ENCODE results near the gene DNAH11. TPM values are rescaled to one million over a fixed set of nuclear protein-coding genes. Genes with fewer than 3 reads are reported as not detected.

Gene DNAH11
- total RNA-seq, 3 donors from 2014 or later: under 0.01 to 0.03 TPM; not detected in 1

GRCh38 chr7:21617513-21617912 is 74.7 kb downstream of the DNAH11 start:
- ATAC-seq: no peak

GRCh38 chr7:21617916-21618390 is 75.1 kb downstream of the DNAH11 start:
- no peak overlapping the region for H3K4me3 Mint-ChIP-seq
- no peak for ATAC-seq
- H3K9me3 Mint-ChIP-seq: no peaks in the 10 kb centered on the region
- no peaks in the 10 kb centered on the region for H3K4me1 Mint-ChIP-seq (ENCODE audit: low read depth)
- DNase-seq: no peak
- no peaks in the 10 kb centered on the region for H3K36me3 Mint-ChIP-seq (ENCODE audit: insufficient read depth)
- peaks cover 7% of the 10 kb centered on the region for H3K27me3 Mint-ChIP-seq (ENCODE audit: low read depth)

More at GRCh38 chr7:21617513-21617912, 74.7 kb downstream of the DNAH11 start:
- no peak for DNase-seq
- H3K9me3 Mint-ChIP-seq: no peaks in the 10 kb centered on the region
- H3K36me3 Mint-ChIP-seq (ENCODE audit: insufficient read depth): no peaks in the 10 kb centered on the region
- no peaks in the 10 kb centered on the region for H3K4me1 Mint-ChIP-seq (ENCODE audit: low read depth)
- peaks cover 7% of the 10 kb centered on the region for H3K27me3 Mint-ChIP-seq (ENCODE audit: low read depth)
- H3K4me3 Mint-ChIP-seq: no peak overlapping the region

GRCh38 chr7:21618706-21619105 is 75.9 kb downstream of the DNAH11 start:
- Mint-ChIP-seq H3K36me3 (ENCODE audit: insufficient read depth) (no peaks in the 10 kb centered on the region), H3K4me3 (no peak overlapping the region), H3K4me1 (ENCODE audit: low read depth) (no peaks in the 10 kb centered on the region), H3K9me3 (no peaks in the 10 kb centered on the region), H3K27me3 (ENCODE audit: low read depth) (peaks cover 7% of the 10 kb centered on the region)
- DNase-seq (no peak), ATAC-seq (no peak)

GRCh38 chr7:21620054-21620453 is 77.2 kb downstream of the DNAH11 start:
- no peaks in the 10 kb centered on the region for H3K9me3 Mint-ChIP-seq
- DNase-seq (no peak), ATAC-seq (no peak)
- no peaks in the 10 kb centered on the region for H3K36me3 Mint-ChIP-seq (ENCODE audit: insufficient read depth)
- H3K4me1 Mint-ChIP-seq (ENCODE audit: low read depth): no peaks in the 10 kb centered on the region
- peaks cover 7% of the 10 kb centered on the region for H3K27me3 Mint-ChIP-seq (ENCODE audit: low read depth)
- no peak overlapping the region for H3K4me3 Mint-ChIP-seq

GRCh38 chr7:21624320-21624719 is 81.5 kb downstream of the DNAH11 start:
- no peak for DNase-seq
- H3K4me3 Mint-ChIP-seq: no peak overlapping the region
- peaks cover 3% of the 10 kb centered on the region for H3K27me3 Mint-ChIP-seq (ENCODE audit: low read depth)
- ATAC-seq: no peak
- H3K4me1 Mint-ChIP-seq (ENCODE audit: low read depth): no peaks in the 10 kb centered on the region
- no peaks in the 10 kb centered on the region for H3K36me3 Mint-ChIP-seq (ENCODE audit: insufficient read depth)
- no peaks in the 10 kb centered on the region for H3K9me3 Mint-ChIP-seq

GRCh38 chr7:21636694-21637093 is 93.9 kb downstream of the DNAH11 start:
- Mint-ChIP-seq H3K4me1 (ENCODE audit: low read depth) (no peaks in the 10 kb centered on the region), H3K36me3 (ENCODE audit: insufficient read depth) (no peaks in the 10 kb centered on the region), H3K9me3 (no peaks in the 10 kb centered on the region), H3K4me3 (no peak overlapping the region), H3K27me3 (ENCODE audit: low read depth) (peaks cover 13% of the 10 kb centered on the region)
- DNase-seq: no peak
- ATAC-seq: no peak

- no peaks in the 10 kb centered on the region for H3K4me1 Mint-ChIP-seq (ENCODE audit: low read depth)
- no peaks in the 10 kb centered on the region for H3K9me3 Mint-ChIP-seq
- no peak overlapping the region for H3K4me3 Mint-ChIP-seq
- no peak for ATAC-seq
- H3K36me3 Mint-ChIP-seq (ENCODE audit: insufficient read depth): no peaks in the 10 kb centered on the region
- H3K27me3 Mint-ChIP-seq (ENCODE audit: low read depth): peaks cover 11% of the 10 kb centered on the region
- no peak for DNase-seq
These were observed 96.5 kb downstream of the DNAH11 start for GRCh38 chr7:21639206-21639868.

GRCh38 chr7:21640105-21640504 is 97.3 kb downstream of the DNAH11 start:
- H3K9me3 Mint-ChIP-seq: no peaks in the 10 kb centered on the region
- DNase-seq: no peak
- peaks cover 11% of the 10 kb centered on the region for H3K27me3 Mint-ChIP-seq (ENCODE audit: low read depth)
- H3K4me3 Mint-ChIP-seq: no peak overlapping the region
- H3K36me3 Mint-ChIP-seq (ENCODE audit: insufficient read depth): no peaks in the 10 kb centered on the region
- no peak for ATAC-seq
- no peaks in the 10 kb centered on the region for H3K4me1 Mint-ChIP-seq (ENCODE audit: low read depth)

- H3K9me3 Mint-ChIP-seq: no peaks in the 10 kb centered on the region
- peaks cover 11% of the 10 kb centered on the region for H3K27me3 Mint-ChIP-seq (ENCODE audit: low read depth)
- H3K4me1 Mint-ChIP-seq (ENCODE audit: low read depth): no peaks in the 10 kb centered on the region
- no peak for DNase-seq
- ATAC-seq: no peak
- no peak overlapping the region for H3K4me3 Mint-ChIP-seq
- H3K36me3 Mint-ChIP-seq (ENCODE audit: insufficient read depth): no peaks in the 10 kb centered on the region
These were observed 98.7 kb downstream of the DNAH11 start for GRCh38 chr7:21641546-21641945.

- Mint-ChIP-seq H3K36me3 (ENCODE audit: insufficient read depth) (no peaks in the 10 kb centered on the region), H3K9me3 (no peaks in the 10 kb centered on the region), H3K27me3 (ENCODE audit: low read depth) (peaks cover 11% of the 10 kb centered on the region), H3K4me3 (no peak overlapping the region), H3K4me1 (ENCODE audit: low read depth) (no peaks in the 10 kb centered on the region)
- ATAC-seq (no peak), DNase-seq (no peak)
These were observed 99.6 kb downstream of the DNAH11 start for GRCh38 chr7:21642422-21642821.

- no peak for DNase-seq
- Mint-ChIP-seq H3K27me3 (ENCODE audit: low read depth) (no peaks in the 10 kb centered on the region), H3K4me1 (ENCODE audit: low read depth) (no peaks in the 10 kb centered on the region), H3K9me3 (no peaks in the 10 kb centered on the region), H3K36me3 (ENCODE audit: insufficient read depth) (no peaks in the 10 kb centered on the region), H3K4me3 (no peak overlapping the region)
- no peak for ATAC-seq
These were observed 108.9 kb downstream of the DNAH11 start for GRCh38 chr7:21651697-21652096.

- H3K4me1 Mint-ChIP-seq (ENCODE audit: low read depth): no peaks in the 10 kb centered on the region
- no peak for ATAC-seq
- no peaks in the 10 kb centered on the region for H3K27me3 Mint-ChIP-seq (ENCODE audit: low read depth)
- no peaks in the 10 kb centered on the region for H3K9me3 Mint-ChIP-seq
- no peaks in the 10 kb centered on the region for H3K36me3 Mint-ChIP-seq (ENCODE audit: insufficient read depth)
- no peak for DNase-seq
- no peak overlapping the region for H3K4me3 Mint-ChIP-seq
These were observed 110.8 kb downstream of the DNAH11 start for GRCh38 chr7:21653623-21654022.

- Mint-ChIP-seq H3K36me3 (ENCODE audit: insufficient read depth) (no peaks in the 10 kb centered on the region), H3K4me1 (ENCODE audit: low read depth) (no peaks in the 10 kb centered on the region), H3K4me3 (no peak overlapping the region), H3K9me3 (peaks cover 7% of the 10 kb centered on the region), H3K27me3 (ENCODE audit: low read depth) (no peaks in the 10 kb centered on the region)
- ATAC-seq (no peak), DNase-seq (no peak)
These were observed 113.2 kb downstream of the DNAH11 start for GRCh38 chr7:21656081-21656480.

- no peak for DNase-seq
- no peaks in the 10 kb centered on the region for H3K4me1 Mint-ChIP-seq (ENCODE audit: low read depth)
- H3K4me3 Mint-ChIP-seq: no peak overlapping the region
These were observed 114.0 kb downstream of the DNAH11 start for GRCh38 chr7:21656796-21657195.

GRCh38 chr7:21670496-21670895 is 127.7 kb downstream of the DNAH11 start:
- ATAC-seq: no peak
- H3K4me3 Mint-ChIP-seq: no peak overlapping the region
- peaks cover 3% of the 10 kb centered on the region for H3K27me3 Mint-ChIP-seq (ENCODE audit: low read depth)
- H3K36me3 Mint-ChIP-seq (ENCODE audit: insufficient read depth): no peaks in the 10 kb centered on the region
- peaks cover 2% of the 10 kb centered on the region for H3K4me1 Mint-ChIP-seq (ENCODE audit: low read depth)
- H3K9me3 Mint-ChIP-seq: no peaks in the 10 kb centered on the region
- DNase-seq: no peak

More at GRCh38 chr7:21656796-21657195, 114.0 kb downstream of the DNAH11 start:
- no peaks in the 10 kb centered on the region for H3K27me3 Mint-ChIP-seq (ENCODE audit: low read depth)
- no peaks in the 10 kb centered on the region for H3K36me3 Mint-ChIP-seq (ENCODE audit: insufficient read depth)
- ATAC-seq: no peak
- H3K9me3 Mint-ChIP-seq: peaks cover 12% of the 10 kb centered on the region

All from activated T-cell treated with anti-CD3 and anti-CD28 coated beads, Interleukin-2, amount 50 U/mL, for 4 hours (primary cell).